B cell (primary cell): ENCODE measurements around the gene ZNF469. TPM values are rescaled to one million over a fixed set of nuclear protein-coding genes. Genes with fewer than 3 reads are reported as not detected.

Source experiments
- ATAC-seq: fragments of 200-7000 bp; cut with Tn5 transposase; one replicate; pipeline ENCODE4 v1.10.0; 2021; ENCODE audit warnings: low read depth, mild to moderate bottlenecking, moderate number of reproducible peaks, moderate library complexity
- CTCF ChIA-PET: fragments of 350-600 bp; sonication (Branson Sonifier 250); formaldehyde crosslinking; loops from one replicate; lab custom pipeline; 2021; ENCODE audit warnings: antibody characterized with exemption, inconsistent platforms; lab: Charles Lee
- POLR2A ChIA-PET: fragments of 350-600 bp; sonication (Branson Sonifier 250); formaldehyde crosslinking; loops from one replicate; lab custom pipeline; 2021; ENCODE audit warnings: antibody characterized with exemption; lab: Charles Lee
- DNase-seq: peaks from one replicate; pipeline ENCODE4 v3.0.0; 2013
- H2AFZ ChIP-seq: 2 replicates; pipeline ENCODE4 v1.6.1; 2012; ENCODE audit warnings: mild to moderate bottlenecking, low read depth, low read length; ENCODE audit not compliant: insufficient read depth, poor library complexity, severe bottlenecking
- H3K27ac ChIP-seq, 2 donors: 1 replicate in 1 of 2; 2 replicates in 1 of 2; pipeline ENCODE4 v1.5.1; 2012 to 2013; ENCODE audit warnings: low read length in 2 of 2, mild to moderate bottlenecking in 2 of 2, moderate library complexity in 1 of 2
- H3K27me3 ChIP-seq, 4 experiments: fragments of 200-600 bp in 1 of 4; sonication (generic) in 1 of 4; replicated peaks in 1 of 4; 1 replicate in 2 of 4; 2 replicates in 2 of 4; pipeline versions ENCODE4 v1.6.1 to v1.7.0; 2013 to 2016; ENCODE audit warnings: low read length in 3 of 4, mild to moderate bottlenecking in 2 of 4, mixed read lengths in 1 of 4, moderate library complexity in 1 of 4; ENCODE audit not compliant: insufficient read depth in 4 of 4, control insufficient read depth in 3 of 4; ENCODE audit errors: control extremely low read depth in 1 of 4
- H3K36me3 ChIP-seq, 2 experiments: replicated peaks in 1 of 2; 1 replicate in 1 of 2; 2 replicates in 1 of 2; pipeline versions ENCODE4 v1.6.1 to v1.7.1; 2013; ENCODE audit warnings: low read length in 1 of 2; ENCODE audit not compliant: insufficient read depth in 2 of 2, control insufficient read depth in 1 of 2; ENCODE audit errors: control extremely low read depth in 1 of 2, extremely low read depth in 1 of 2
- H3K4me1 ChIP-seq, 2 donors: fragments of 200-600 bp in 1 of 2; sonication (generic) in 1 of 2; 1 replicate in 1 of 2; 2 replicates in 1 of 2; pipeline versions ENCODE4 v1.5.1 to v1.6.1; 2013 to 2017; ENCODE audit warnings: low read length in 2 of 2; ENCODE audit not compliant: control insufficient read depth in 2 of 2, insufficient read depth in 2 of 2
- H3K4me2 ChIP-seq: replicated peaks from 2 replicates; pipeline ENCODE3; 2012; ENCODE audit warnings: mild to moderate bottlenecking, low read depth, low read length; ENCODE audit not compliant: poor library complexity, severe bottlenecking
- H3K4me3 ChIP-seq, 5 experiments: fragments of 200-600 bp in 1 of 5; sonication (generic) in 1 of 5; 1 replicate in 3 of 5; 2 replicates in 2 of 5; pipeline versions ENCODE4 v1.5.1 to v1.7.0; 2011 to 2016; ENCODE audit warnings: low read length in 4 of 5, mild to moderate bottlenecking in 4 of 5, low read depth in 2 of 5, control low read depth in 1 of 5, moderate library complexity in 1 of 5; ENCODE audit not compliant: insufficient read depth in 1 of 5; ENCODE audit errors: control extremely low read depth in 1 of 5, extremely low read depth in 1 of 5
- H3K79me2 ChIP-seq: fragments of 200-600 bp; sonication (generic); one replicate; pipeline ENCODE4 v1.6.0; 2016; ENCODE audit warnings: low read length; ENCODE audit not compliant: control insufficient read depth, insufficient read depth
- H3K9ac ChIP-seq: fragments of 200-600 bp; sonication (generic); 2 replicates; pipeline ENCODE4 v1.6.1; 2017; ENCODE audit warnings: mild to moderate bottlenecking, low read length, moderate library complexity
- H3K9me3 ChIP-seq, 3 donors: one replicate each; pipeline versions ENCODE4 v1.6.1 to v1.7.1; 2013; ENCODE audit warnings: low read length in 2 of 3; ENCODE audit not compliant: control insufficient read depth in 2 of 3, insufficient read depth in 1 of 3; ENCODE audit errors: control extremely low read depth in 1 of 3
- H4K20me1 ChIP-seq: 2 replicates; pipeline ENCODE4 v1.6.0; 2012; ENCODE audit warnings: mild to moderate bottlenecking, low read length; ENCODE audit not compliant: insufficient read depth, control insufficient read depth, poor library complexity, severe bottlenecking
- H3K27ac Mint-ChIP-seq: one replicate; pipeline ENCODE4 v1.8.0; 2021; ENCODE audit warnings: mixed read lengths
- H3K27me3 Mint-ChIP-seq: one replicate; pipeline ENCODE4 v1.8.0; 2021; ENCODE audit warnings: mixed read lengths
- H3K4me1 Mint-ChIP-seq: one replicate; pipeline ENCODE4 v1.8.0; 2021; ENCODE audit warnings: mixed read lengths
- H3K4me3 Mint-ChIP-seq: one replicate; pipeline ENCODE4 v1.8.0; 2021; ENCODE audit warnings: mixed read lengths
- H3K9me3 Mint-ChIP-seq: one replicate; pipeline ENCODE4 v1.8.0; 2022; ENCODE audit warnings: mixed read lengths; ENCODE audit not compliant: insufficient read depth
- EZH2 ChIP-seq: IDR thresholded peaks from 2 replicates; pipeline ENCODE4 v1.6.1; 2012; ENCODE audit warnings: borderline replicate concordance, low read depth, mild to moderate bottlenecking, moderate library complexity, low read length; ENCODE audit not compliant: insufficient read depth, poor library complexity, severe bottlenecking
- WGBS: methylation state at CpG from one replicate; pipeline ENCODE4 v1.1.5; 2013; ENCODE audit warnings: missing lambda C conversion rate; ENCODE audit not compliant: insufficient coverage; 5-methylcytosine and 5-hydroxymethylcytosine counted together
- intact Hi-C: fragments of 100-400 bp; cut with micrococcal nuclease; formaldehyde crosslinking; loops from one replicate; pipeline ENCODE4 v1.10.0; 2022
- polyA plus RNA-seq: library from polyadenylated mRNA; depleted of rRNA; stranded (reverse); fragments of >200 nt; gene quantifications from 2 replicates; pipeline ENCODE4 v1.2.3, GENCODE V29; 2012
- total RNA-seq, 2 donors: library from RNA; stranded (reverse); fragments of 120-200 nt in 1 of 2; gene quantifications; 1 replicate in 1 of 2; 2 replicates in 1 of 2; pipeline versions ENCODE4 v1.2.3 to v1.2.4, GENCODE V29; 2013 to 2022
- TF ChIP-seq, protein P1 (sequence below): fragments of 200-600 bp; IDR thresholded peaks from one replicate; pipeline ENCODE4 v1.8.0; 2022; ENCODE audit warnings: antibody characterized with exemption, mild to moderate bottlenecking

ZNF469 gene
- total and polyA plus RNA-seq, 2 donors (not counting 1 experiment from before 2014, with no cell fraction given) = 0.25 to 5.9 TPM

DNA sequence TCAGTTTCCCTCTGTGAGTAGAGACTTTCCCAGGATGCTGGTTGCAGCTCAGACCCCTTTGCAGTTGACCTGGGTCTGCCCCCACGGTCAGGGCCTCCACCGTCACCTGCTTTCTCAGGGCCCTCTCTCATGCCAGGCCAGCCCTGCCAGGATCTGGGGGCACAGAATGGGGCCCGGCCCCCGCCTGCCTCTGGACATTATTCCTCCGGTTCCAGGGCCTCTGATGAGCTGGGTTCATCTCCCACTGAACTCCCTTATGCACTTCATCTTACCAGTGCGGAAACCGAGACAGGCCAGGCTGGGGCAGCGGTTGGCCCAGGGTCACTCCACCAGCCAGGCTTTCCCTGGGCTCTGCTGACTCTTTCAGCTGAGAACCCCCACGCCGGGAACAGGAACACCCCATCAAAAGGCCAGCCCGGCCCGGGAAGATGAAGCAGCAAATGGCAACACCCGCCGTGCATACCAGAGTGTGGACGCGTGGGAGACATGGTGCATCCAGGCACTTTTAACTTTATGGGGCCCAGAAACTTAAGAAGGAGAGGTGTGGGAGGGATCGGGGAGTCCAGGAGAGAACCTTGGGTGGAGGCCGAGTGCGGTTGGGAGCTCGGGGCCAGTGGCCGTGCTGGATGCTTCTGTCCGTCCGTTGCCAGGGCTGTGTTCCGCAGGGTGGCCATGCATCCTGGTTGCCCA, 19.9 kb downstream of the ZNF469 start:
- Histone ChIP-seq H3K79me2 (no peaks in the 10 kb centered on the region), H3K9ac (no peak overlapping the region), H3K9me3 (peaks cover 0 to 16% (median 0%) of the 10 kb centered on the region in 3 donors), H3K27ac (no peak overlapping the region), H3K36me3 (no peaks in the 10 kb centered on the region), H3K4me3 (no peak overlapping the region), H3K27me3 (peaks cover 0 to 2% (median 0%) of the 10 kb centered on the region in 4 experiments), H2AFZ (no peak overlapping the region), H3K4me2 (no peak overlapping the region), H4K20me1 (no peaks in the 10 kb centered on the region), H3K4me1 (no peaks in the 10 kb centered on the region)
- no peak overlapping the region for H3K4me3 Mint-ChIP-seq
- H3K27ac Mint-ChIP-seq = no peak overlapping the region
- H3K9me3 Mint-ChIP-seq = peaks cover 3% of the 10 kb centered on the region
- WGBS = 79% methylated on average over 22 of the region's 24 CpGs
- intact Hi-C loops = no loop called here
- CTCF ChIA-PET = no interaction called here
- POLR2A ChIA-PET = no interaction called here
- H3K27me3 Mint-ChIP-seq = peaks cover 4% of the 10 kb centered on the region
- no peak for TF ChIP-seq EZH2
- TF ChIP-seq, protein P1, sequence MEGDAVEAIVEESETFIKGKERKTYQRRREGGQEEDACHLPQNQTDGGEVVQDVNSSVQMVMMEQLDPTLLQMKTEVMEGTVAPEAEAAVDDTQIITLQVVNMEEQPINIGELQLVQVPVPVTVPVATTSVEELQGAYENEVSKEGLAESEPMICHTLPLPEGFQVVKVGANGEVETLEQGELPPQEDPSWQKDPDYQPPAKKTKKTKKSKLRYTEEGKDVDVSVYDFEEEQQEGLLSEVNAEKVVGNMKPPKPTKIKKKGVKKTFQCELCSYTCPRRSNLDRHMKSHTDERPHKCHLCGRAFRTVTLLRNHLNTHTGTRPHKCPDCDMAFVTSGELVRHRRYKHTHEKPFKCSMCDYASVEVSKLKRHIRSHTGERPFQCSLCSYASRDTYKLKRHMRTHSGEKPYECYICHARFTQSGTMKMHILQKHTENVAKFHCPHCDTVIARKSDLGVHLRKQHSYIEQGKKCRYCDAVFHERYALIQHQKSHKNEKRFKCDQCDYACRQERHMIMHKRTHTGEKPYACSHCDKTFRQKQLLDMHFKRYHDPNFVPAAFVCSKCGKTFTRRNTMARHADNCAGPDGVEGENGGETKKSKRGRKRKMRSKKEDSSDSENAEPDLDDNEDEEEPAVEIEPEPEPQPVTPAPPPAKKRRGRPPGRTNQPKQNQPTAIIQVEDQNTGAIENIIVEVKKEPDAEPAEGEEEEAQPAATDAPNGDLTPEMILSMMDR = no peak
- ATAC-seq (no peak), DNase-seq (no peak)
- H3K4me1 Mint-ChIP-seq = peaks cover under 1% of the 10 kb centered on the region

DNA sequence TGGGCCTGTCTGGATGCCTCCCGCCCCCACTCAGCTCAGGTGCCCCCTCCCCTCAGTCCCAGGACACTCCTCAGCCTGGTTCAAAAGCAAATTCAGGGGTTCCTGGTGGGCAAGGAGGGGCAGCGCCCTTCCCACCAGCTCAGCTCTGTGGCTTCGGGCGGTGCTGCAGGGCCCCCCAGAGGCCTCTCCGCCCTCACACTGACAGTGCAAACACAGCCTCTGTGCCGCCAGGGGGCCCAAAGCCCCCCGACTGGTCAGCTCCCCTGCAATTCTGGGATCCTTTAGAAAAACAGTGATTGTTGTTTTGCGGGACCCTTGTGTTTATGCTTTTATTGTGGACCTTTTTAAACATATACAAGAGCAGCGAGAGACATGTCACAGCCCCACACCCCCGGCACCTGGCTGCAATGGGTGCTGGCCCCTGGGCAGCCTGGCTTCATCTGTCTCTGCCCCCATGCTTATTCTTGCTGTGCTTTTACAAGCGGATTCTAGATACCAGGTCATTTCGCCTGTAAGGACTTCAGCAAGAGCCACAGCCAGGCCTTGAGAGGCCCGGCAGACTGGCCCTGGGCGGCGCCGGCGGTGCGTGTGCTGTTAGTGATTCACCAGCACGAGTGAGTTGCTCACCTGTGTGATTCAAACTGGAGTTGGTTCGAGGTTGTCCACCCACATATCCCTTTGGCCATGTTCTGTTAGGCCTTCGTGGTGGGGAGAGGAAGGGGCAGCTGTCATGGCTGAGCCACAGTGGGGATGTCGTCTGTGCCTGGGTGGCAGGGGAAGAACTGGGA, 21.2 kb downstream of the ZNF469 start:
- ATAC-seq = no peak
- no peaks in the 10 kb centered on the region for H3K36me3 ChIP-seq
- H3K4me1 ChIP-seq = no peaks in the 10 kb centered on the region
- no peaks in the 10 kb centered on the region for H4K20me1 ChIP-seq
- 77% methylated on average over 21 of the region's 22 CpGs for WGBS
- H3K4me3 ChIP-seq = no peak overlapping the region
- peaks cover 0 to 3% (median 0%) of the 10 kb centered on the region in 3 donors for H3K9me3 ChIP-seq
- intact Hi-C loops = no loop called here
- no peak for DNase-seq
- no peak overlapping the region for H3K4me3 Mint-ChIP-seq
- H3K9ac ChIP-seq = no peak overlapping the region
- H2AFZ ChIP-seq = no peak overlapping the region
- H3K9me3 Mint-ChIP-seq = no peaks in the 10 kb centered on the region
- H3K27me3 Mint-ChIP-seq = peaks cover 4% of the 10 kb centered on the region
- no peak overlapping the region for H3K27ac ChIP-seq
- TF ChIP-seq EZH2 = no peak
- peaks cover 4% of the 10 kb centered on the region for H3K4me1 Mint-ChIP-seq
- ChIA-PET POLR2A (no interaction called here), CTCF (no interaction called here)
- H3K4me2 ChIP-seq = no peak overlapping the region
- no peaks in the 10 kb centered on the region for H3K79me2 ChIP-seq
- peaks cover 0 to 2% (median 0%) of the 10 kb centered on the region in 4 experiments for H3K27me3 ChIP-seq
- no peak overlapping the region for H3K27ac Mint-ChIP-seq
